ENCODE results near the gene R3HDM1. TPM values are rescaled to one million over a fixed set of nuclear protein-coding genes. Genes with fewer than 3 reads are reported as not detected.

The R3HDM1 gene
- total RNA-seq, 1 donor from 2014 or later = 52.5 TPM

DNA sequence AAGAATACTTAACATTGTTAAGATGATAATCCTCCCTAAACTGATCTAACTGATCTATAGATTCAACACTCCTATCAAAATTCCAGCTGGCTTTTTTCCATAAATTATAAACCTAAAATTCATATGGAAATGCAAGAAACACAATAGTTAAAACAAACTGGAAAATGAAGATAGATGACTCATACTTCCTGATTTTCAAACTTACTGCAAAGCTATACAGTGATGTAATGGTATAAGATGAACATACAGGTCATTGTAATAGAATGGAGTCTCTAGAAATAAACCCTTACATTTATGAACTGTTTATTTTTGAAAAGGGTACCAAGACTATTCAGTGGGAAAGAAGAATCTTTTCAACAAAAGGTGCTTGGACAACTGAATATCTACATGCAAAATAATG is 242.6 kb downstream of the R3HDM1 start:
- intact Hi-C loops (cut with micrococcal nuclease) = no loop called here

Other genes with a start within 250 kb of the R3HDM1 start
- 4.4 and 5.2 TPM in 2 replicates for gene ZRANB3, start 266 bp upstream of the R3HDM1 start, total RNA-seq
- gene UBXN4, start 210.4 kb downstream of the R3HDM1 start, total RNA-seq = 133 and 136 TPM in 2 replicates

All from T-helper 1 cell treated with Interleukin-12 subunit alpha and Interleukin-12 subunit beta and Interleukin-4 antibody, amounts not matched to agents 30 ng/mL and 1 ng/mL, for 36 hours (primary cell).